HG03066 (cell line): Measurements from ENCODE around the gene REG1A.

Experiments
- ATAC-seq: cut with Tn5 transposase; IDR thresholded peaks from one replicate; pipeline ENCODE4 v1.9.1; 2021; ENCODE audit warnings: low read depth; ENCODE audit not compliant: unreplicated experiment

The REG1A gene, protein sequence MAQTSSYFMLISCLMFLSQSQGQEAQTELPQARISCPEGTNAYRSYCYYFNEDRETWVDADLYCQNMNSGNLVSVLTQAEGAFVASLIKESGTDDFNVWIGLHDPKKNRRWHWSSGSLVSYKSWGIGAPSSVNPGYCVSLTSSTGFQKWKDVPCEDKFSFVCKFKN

DNA sequence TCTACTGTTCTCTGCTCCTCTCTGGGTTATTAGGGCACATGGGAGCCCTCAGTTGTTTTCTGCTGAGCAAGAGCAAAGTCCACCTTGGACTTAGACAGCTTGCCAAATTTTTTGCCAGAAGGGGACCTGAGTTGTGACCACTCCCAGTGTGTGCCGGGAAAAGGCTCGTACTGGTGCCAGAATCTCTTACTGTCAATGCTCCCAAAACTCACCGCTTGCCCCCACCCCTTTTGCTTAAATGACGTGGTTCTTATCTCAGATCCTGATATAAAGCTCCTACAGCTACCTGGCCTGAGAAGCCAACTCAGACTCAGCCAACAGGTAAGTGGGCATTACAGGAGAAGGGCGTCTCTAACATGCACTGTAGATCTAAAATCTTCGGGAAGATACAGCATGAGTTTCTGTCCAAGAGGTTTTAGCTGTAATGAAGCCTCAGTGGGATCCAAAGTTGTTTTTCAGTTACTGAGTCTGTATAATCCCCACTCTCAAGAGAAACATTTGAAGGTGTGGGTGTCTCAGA is at the start of gene REG1A:
REG1A (plus strand) TSS at position 295 of the 520 bp plus-strand sequence. CDS start 374 bp downstream, outside the sequence.
- no peak for ATAC-seq

DNA sequence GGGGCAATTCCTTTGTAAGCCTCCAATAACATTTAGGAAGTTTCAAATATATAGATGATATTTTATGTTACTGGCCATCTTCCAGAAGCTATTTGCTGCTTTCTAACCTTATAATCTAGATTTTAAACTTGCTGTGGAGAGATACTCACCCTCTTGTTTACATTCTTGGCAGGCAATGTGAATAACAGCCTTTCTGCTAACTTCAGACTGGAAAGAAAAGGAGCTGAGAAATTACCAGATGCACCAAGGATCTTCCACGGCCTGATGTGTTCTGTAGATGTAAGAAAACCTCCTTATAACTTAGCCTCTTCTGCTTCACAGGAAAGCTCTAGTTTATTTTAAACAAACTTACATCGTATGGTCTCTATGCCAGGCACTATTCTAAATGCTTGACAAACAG is 49.2 kb upstream of the REG1A start:
- ATAC-seq, result no peak

DNA sequence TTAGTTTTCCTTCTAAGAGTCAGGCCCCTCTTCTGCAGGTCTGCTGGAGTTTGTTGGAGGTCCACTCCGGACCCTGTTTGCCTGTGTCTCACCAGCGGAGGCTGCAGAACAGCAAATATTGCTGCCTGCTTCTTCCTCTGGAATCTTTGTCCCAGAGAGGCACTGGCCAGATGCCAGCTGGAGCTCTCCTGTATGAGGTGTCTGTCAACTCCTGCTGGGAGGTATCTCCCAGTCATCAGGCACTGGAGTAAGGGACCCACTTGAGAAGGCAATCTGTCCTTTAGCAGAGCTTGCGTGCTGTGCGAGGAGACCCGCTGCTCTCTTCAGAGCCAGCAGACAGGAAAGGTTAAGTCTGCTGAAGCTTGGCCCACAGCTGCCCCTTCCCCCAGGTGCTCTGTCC is 37.3 kb upstream of the REG1A start:
- no peak for ATAC-seq

DNA sequence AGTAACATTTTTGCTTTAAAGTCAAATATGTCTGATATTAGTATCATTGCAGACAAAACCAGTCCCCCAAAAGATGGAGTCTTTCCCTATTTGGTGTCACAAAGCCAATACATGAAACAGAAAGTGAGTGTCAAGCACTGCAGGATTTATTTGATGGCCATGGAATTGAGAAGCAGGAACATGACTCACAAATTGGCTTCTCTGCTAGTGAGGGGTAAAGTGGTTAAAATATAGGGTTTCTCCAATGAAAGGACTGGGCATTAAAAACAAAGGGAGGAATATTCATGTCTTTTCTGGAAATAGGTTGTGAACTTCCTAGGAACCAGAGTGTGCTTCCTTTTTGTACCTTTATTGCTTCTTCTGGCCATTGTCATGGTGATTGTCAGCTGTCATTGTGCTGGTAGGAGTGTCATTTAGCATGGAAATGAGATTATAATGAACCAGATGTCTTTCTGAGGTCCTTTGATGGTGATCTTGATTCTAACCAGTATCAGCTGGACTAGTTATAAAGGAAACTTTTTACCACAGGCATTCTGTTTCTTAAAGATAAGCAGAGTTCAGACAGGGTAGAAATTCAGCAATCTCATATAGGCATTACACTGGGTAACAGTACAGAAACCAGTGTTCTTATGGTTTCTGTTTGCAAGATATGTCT is 36.6 kb upstream of the REG1A start:
- no peak for ATAC-seq

DNA sequence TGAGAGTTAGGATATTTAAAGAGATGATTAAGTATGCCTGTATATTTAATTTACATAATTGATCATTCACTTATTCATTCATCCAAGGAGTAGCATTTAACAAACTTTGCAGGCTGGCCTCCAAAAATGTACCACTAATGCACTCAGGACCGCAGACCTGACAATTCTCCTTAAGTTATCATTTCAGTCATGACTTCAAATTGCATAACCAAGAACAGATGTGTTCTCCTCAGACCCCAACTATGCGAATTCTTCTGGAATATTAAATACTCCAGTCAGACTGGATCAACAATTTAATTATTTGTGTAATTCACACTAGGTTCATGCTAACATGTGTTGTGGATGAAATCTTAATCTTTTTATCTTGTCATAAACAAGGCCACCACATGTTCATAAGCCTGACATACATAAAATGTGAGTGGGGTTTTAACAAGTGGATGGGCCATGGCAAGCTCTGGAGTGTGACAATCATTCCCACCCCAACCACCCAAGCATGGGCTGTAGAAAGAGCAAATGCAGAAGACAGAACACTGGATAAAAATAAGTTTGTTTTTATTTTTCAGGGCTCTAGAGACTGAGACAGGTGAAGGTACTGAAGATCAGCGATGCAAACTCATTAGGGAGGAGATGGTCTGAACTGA is 35.7 kb upstream of the REG1A start:
- ATAC-seq, result no peak

DNA sequence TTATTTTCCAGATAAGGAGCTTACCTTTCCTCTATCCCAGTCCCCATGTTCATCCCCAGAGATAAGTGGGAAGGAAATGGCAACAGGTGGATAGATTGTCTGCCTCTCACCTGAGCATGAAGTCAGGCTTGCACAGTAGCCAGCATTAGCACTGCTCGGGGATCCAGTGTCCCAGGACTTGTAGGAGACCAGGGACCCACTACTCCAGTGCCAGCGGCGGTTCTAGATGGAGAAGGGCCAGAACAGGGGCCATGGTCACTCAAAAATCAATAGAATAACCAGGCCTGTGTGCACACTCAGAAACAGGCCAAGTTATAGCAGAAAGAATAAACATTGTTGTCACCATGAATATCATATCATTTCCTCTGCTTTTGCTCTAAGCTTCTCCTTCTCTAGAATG is 34.9 kb upstream of the REG1A start:
- ATAC-seq, result no peak

DNA sequence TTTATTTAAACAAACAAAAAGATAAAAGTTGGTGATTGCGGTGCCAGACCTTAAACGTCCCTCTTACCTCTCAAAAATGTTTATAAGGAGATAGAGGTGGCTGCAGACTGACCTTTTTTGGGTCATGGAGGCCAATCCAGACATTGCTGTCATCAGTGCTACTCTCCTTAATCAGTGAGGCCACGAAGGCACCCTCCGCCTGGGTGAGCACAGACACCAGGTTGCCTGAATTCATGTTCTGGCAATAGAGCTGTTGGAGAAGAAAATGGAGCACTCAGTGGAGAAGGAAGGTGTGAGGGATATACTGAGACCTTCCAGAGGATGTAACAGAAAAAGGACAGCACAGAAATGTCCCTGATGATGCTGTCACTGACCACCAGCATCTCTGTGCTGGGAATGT is 34.0 kb upstream of the REG1A start:
- ATAC-seq, result no peak

DNA sequence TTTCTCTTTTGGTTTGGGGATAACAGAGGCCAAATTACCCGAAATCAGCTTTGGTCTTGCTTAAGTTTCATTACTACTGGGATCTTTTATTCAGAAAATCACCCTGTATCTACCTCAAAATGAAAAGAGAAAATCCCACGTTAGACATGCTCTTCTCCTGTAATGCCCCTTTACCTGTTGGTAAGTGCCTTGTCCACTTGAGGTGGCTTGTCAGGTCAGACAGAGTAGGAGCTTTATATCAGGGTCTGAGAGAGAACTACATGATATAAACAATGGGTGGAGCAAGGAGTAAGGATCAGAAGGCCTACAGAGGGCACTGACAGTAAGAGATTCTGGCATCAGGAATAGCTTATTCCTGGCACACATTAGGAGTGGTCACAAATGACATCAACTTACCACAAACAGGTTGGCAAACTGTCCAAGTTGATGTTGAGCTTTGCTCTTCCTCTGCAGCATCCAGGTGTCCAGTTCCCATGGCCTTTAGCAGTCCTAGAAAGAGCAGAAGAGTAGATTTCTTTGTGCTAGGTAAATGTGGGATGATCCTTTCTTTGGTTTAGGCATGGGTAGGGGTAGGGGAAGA is 32.4 kb upstream of the REG1A start, which contains the start of gene REG1B:
REG1B (minus strand) TSS at position 209 of the 580 bp plus-strand sequence. CDS start 381 bp downstream, outside the sequence.
- ATAC-seq, result no peak

DNA sequence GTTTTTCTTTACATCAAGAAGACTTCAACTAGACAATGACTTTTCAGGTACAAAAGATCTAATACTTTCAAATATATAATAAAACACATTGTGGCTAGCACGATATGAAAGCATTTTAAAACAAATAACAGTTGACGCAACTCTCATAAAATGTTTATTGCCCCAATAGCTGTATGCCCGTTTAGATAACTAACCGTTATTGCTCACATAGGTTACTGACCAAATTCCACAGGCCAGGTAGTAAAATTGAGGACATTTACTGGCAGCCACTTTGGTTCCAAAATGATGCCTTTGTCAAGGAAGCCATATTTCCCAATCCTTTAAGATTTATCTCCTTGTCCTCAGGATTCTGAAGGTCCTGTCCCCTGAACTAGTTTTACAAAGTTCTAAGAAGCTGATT is 29.6 kb upstream of the REG1A start:
- no peak for ATAC-seq

DNA sequence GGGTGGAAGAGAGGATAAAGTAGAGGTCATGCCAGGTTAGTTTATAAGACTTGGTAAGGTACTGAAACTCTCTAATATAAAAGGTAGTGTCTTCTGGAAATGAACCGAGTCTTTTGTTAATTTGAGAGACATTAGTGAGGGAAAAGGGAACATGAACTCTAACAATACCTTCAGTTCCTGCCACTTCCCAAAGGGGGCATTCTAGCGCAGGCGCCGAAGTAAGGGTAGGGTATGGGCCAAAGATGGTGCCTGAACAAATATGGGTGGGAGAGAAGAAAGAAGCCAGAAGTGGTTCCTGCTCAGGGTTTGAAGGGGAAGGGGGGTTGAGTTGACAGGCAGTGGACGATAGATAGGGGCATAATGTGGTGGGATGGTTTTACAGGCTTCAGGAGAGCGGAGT is 22.4 kb upstream of the REG1A start:
- no peak for ATAC-seq

DNA sequence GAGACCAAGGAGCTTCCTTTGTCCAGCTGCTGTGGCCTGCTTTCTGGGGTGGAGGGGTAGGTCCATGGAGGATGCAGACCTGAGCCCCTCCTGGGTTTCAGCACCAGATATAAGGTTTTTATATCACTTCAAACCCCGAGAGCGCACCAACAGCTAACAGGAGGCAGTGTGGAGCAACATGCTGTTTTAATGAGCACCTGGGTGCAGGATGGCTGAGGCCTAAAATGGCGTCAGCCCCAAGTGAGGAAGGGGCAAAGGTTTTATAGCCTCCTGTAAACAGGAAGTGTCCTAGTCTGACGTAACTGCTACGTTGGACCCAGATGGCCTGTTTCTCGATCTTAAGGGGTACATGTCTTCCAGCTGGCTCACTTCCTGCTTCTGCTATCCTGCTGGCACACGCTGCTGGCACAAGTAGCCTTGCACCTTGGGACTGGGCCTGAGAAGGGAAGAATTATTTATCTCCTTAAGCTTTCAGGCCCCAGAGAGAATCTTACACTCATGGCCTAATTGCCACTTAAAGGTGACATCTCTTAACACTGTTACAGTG is 21.1 kb upstream of the REG1A start:
- ATAC-seq, result no peak

DNA sequence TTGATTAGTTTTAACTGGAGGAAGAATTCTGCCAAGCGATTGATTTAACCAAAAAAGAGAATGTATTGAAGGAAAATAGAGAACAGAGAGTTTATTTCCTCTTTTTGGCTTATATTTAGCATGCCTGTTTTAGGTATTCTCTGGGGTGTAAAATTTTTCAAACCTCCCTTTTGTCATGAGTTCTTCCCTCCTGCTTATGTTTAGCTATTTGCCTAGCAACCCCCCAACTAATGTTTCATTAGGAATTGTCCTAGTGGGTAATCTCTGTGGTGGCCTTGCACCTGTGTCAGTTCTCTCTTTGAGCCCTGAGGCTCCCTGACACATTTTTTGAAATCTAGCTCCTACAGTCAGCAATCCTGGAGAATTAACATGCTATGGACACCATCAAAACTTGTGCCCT is 20.0 kb upstream of the REG1A start:
- ATAC-seq, result no peak

DNA sequence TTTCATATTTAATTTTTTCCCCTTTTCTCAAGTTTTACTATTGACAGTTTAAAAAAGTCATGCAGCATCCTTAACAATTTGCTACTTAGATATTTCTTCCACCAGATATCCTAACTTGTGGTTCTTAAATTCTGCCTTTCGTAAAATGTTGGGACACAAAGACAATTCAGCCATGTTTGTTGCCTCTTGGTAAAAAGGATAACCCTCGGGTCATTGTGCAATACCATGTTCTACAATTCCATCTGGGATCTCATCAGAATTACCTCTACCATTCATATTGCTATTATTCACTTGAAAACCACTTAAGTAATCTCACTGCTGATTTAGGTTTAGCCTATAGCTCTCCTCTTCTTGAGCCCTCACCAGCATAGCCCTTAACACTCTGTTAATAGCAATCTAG is 19.3 kb upstream of the REG1A start:
- no peak for ATAC-seq

DNA sequence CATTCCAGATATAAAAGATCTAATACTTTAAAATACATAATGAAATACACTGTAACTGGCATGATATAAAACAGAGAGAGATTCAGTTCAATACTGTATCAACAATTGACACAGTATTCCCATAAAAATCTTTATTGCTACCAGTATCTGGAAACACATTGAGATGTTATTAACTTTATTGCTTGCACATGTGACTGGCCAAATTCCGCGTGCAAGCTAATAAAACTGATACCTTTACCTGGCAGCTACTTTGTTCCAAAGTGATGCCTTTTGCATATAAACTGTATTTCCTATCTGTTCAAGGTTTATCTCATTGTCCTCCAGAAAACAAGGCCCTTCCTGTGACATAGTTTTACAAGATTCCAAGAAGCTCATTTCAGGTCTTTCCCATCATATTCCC is 17.1 kb upstream of the REG1A start:
- ATAC-seq, result no peak

DNA sequence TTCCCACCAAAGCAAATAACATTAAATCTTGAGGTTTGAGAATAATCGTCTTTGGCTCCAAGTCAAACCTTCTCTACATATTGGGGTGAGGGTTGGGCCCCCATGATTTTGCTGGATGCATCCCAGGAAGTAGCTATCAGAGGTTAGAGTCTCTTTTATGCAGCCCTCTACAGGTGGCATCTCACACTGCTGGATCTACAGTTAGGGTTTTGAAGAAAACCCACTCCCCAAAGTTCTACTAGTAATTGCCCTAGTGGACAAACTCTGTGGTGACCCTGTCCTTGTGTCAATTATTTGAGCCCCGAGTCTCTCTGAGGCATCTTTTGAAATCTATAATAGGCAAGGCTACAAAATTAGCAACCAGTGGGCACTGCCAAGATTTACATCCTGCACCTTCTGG is 15.0 kb upstream of the REG1A start:
- no peak for ATAC-seq

DNA sequence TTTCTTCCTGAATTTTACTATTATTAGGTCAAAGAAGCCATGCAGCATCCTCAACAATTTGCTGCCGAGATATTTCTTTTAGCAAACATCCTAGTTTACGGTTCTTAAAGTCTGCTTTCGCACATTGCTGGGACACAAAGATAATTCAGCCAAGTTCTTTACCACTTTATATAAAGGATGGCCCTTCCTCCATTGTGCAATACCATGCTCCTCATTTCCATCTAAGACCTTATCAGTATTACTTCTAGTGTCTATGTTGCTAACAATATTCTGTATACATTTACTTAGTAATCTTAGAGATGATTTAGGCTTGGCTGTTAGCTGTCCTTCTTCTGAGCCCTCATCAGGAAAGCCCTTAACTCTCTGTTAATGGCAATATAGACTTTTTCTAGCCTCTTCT is 8.0 kb upstream of the REG1A start:
- ATAC-seq, result no peak

DNA sequence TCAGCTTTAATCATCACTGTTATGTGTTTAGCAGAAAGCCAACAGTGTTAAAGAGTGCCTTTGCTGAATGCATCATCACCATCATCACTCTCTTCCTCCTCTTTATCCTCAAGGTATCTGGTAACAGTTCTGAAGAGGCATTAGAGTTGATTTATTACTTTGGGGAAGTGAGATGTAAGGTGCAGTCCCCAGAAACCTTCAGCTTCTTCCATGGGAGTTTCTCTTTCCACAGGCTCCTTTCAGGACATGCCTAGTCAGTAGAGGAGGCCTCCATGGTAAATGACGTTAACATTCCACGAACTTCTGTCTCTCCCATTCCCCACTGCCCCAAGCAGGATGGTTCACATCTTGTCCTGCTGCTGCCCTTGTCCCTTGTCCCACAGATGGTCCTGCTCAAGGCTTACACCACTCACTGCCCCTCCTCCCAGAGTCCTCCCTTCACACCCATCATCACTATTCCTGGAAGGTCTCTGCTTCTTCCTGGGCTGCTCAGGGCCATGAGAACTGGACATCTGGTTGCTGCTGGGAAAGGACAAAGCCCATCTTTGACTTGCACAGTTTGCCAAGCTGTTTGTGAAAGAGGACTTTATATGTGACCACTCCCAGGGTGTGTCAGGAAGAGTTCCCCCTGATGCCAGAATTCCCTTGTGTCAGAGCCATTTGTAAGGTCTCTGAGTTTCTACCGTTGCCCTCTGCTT is 5.3 kb upstream of the REG1A start:
- ATAC-seq, result no peak

DNA sequence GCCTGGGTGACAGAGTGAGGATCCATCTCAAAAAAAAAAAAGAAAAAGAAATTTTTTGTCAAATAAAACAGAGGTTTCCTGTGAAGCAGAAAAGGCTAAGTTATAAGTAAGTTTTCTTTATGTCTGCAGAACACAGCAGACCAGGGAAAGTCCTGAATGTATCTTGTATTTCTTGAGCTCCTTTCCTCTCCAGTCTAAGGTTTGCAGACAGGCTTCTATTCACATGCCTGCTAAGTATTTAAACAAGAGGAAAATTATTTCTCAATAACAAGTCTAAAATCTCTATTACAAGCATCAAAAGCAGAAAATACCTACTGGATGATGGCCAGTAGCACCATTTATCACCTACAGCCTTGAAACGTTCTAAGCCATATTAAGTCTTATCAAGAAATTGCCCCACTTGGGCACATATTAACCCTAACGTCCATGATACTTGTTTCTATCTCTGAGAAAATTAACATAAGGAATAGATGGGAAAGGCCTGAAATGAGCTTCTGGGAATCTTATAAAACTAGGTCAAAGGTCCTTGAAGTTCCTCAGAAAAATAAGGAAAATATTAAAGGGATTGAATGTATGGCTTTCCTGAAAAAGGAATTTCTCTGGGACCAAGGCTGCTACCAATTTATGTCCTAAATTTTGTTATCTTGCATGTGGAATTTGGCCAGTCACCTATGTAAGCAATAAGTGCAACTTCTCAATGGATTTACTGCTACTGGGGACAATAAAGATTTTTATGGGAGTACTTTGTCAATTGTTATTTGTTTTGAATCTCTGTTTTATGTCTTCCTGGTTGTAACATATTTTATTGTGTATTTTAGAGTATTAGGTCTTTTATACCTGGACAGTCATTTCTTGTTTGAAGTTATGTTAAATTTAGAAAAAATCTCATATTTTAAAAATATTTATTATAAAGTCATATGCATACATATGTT is 3.0 kb upstream of the REG1A start:
- ATAC-seq, result no peak

DNA sequence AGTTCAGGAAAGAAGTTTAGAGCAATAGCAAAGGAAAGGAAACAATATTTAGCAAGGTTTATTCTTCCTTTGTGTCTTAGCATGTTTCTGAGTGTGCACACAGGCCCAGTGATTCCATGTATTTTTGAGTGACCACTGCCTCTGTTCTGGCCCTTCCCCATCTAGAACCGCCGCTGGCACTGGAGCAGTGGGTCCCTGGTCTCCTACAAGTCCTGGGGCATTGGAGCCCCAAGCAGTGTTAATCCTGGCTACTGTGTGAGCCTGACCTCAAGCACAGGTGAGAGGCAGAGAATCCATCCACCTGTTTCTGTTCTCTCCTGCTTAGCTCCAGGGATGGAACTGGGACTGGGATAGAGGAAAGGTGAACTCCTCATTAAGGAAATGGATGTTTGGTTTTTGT is 2.4 kb downstream of the REG1A start:
- ATAC-seq, result no peak
